Transverse colon (tissue), 4 donors: ENCODE results near the gene DPP4. TPM values are rescaled to one million over a fixed set of nuclear protein-coding genes. Genes with fewer than 3 reads are reported as not detected.

Experiments
- DNase-seq: peaks from one replicate; pipeline ENCODE4 v3.0.0-alpha.2; 2019
- H3K27ac ChIP-seq, 4 donors: fragments of 200-600 bp; sonication (generic); 2 replicates each; pipeline ENCODE4 v1.5.1; 2016 to 2018; ENCODE audit warnings: inconsistent platforms in 4 of 4
- H3K27me3 ChIP-seq: fragments of 200-600 bp; sonication (generic); 2 replicates; pipeline ENCODE4 v1.5.1; 2017; ENCODE audit warnings: inconsistent platforms
- H3K36me3 ChIP-seq, 4 donors: fragments of 200-600 bp; sonication (generic); 2 replicates each; pipeline ENCODE4 v1.5.1; 2017 to 2019; ENCODE audit warnings: inconsistent platforms in 4 of 4
- H3K4me1 ChIP-seq, 4 donors: fragments of 200-600 bp; sonication (generic); 2 replicates each; pipeline ENCODE4 v1.5.1; 2017 to 2020; ENCODE audit warnings: inconsistent platforms in 4 of 4
- H3K4me3 ChIP-seq, 4 donors: fragments of 200-600 bp; sonication (generic); 1 replicate in 1 of 4; 2 replicates in 3 of 4; pipeline versions ENCODE4 v1.5.1 to v1.6.1; 2017 to 2019; ENCODE audit warnings: inconsistent platforms in 4 of 4
- H3K9me3 ChIP-seq, 2 donors: fragments of 200-600 bp; sonication (generic); 2 replicates each; pipeline ENCODE4 v1.5.1; 2017 to 2019; ENCODE audit warnings: inconsistent platforms in 2 of 2
- EP300 ChIP-seq: sonication (generic); formaldehyde crosslinking; IDR thresholded peaks from one replicate; pipeline ENCODE4 v1.6.1; 2017; ENCODE audit warnings: antibody characterized with exemption, low read depth
- POLR2A ChIP-seq: fragments of 450-650 bp; IDR thresholded peaks from one replicate; pipeline ENCODE4 v1.6.1; 2016; ENCODE audit warnings: antibody characterized with exemption, mild to moderate bottlenecking, moderate library complexity
- POLR2AphosphoS5 ChIP-seq, 3 donors: sonication (generic); formaldehyde crosslinking; IDR thresholded peaks; one replicate each; pipeline ENCODE4 v1.6.1; 2016; ENCODE audit warnings: antibody characterized with exemption in 3 of 3
- WGBS, 2 donors: methylation state at CpG; one replicate each; pipeline ENCODE4 v1.1.5; 2018; ENCODE audit warnings: low coverage in 1 of 2; 5-methylcytosine and 5-hydroxymethylcytosine counted together
- in situ Hi-C, 4 donors: fragments of 200-750 bp; cut with MboI; loops; one replicate each; pipeline versions ENCODE4 v1.15.0 to v1.15.1; 2017; ENCODE audit warnings: low sequenced_read_pairs in 3 of 4, low pct_ligation_motif_present in 1 of 4, low pct_unique_long_range_greater_than_20kb in 1 of 4
- intact Hi-C: fragments of 100-400 bp; cut with DNase I; formaldehyde crosslinking; loops from one replicate; pipeline ENCODE4 v1.15.1; 2023; ENCODE audit warnings: low total_unique reads
- total RNA-seq, 4 donors: library from RNA; depleted of rRNA; stranded (reverse); fragments of >200 nt; gene quantifications; one replicate each; pipeline ENCODE4 v1.1.0, GENCODE V29; 2016
- TF ChIP-seq, protein P1 (sequence below), 5 experiments: fragments of 200-600 bp in 3 of 5; fragments of 450-650 bp in 2 of 5; sonication (generic) in 3 of 5; IDR thresholded peaks; 1 replicate in 2 of 5; 2 replicates in 3 of 5; pipeline ENCODE4 v1.5.1; 2016 to 2017; ENCODE audit warnings: antibody characterized with exemption in 5 of 5, inconsistent platforms in 3 of 5, mild to moderate bottlenecking in 2 of 5, moderate library complexity in 1 of 5

DPP4 gene
- total RNA-seq, 4 donors from 2014 or later, result 1.6 to 12.7 (median 7.0) TPM

DNA sequence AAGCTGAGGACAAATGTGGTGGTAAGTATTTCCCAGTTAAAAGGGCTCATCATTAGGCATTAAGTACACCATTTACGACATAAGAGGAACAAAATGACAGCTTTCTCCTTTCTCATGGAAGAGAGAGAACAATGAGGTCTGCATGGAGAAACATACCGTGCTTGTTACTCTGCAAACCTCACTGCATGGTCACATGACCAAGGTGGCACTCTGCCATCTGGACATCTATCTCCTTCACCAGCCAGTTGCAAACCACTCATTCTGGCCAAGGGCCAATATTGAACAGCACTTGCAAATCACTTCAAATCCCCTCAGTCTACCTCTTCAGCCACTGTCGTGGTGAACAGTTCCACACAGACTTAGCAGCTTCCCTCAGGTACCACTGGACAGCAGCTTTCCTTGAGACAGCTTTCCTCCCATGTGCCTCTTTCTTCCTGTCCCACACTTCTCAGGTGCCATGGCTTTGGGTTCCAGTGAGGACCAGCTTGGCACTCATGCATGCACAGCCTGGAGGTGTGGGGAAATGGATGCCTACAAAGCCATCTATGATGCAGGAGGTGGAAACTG, 29.5 kb upstream of the DPP4 start:
- no peak for DNase-seq

DNA sequence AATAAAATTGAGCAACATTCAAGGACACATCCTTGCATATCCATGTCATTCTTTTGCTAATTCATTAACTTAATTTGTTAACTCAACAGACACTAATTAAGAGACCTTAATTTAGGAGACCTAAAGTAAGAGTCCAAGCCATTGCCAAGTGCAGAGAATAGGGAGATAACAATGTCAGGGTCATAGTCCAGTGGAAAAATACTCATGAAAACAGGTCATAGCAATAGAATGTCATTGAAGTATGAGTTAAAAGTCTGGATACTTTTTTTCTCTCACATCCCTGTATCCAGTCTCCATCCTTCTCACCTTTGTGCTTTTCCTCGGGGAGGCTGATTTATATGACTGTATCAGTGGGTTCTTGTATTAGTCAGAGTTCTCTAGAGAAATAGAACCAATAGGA, 26.6 kb upstream of the DPP4 start:
- WGBS, 2 donors, result 32% methylated on average over 1 of the region's 1 CpG; no CpG with 5 or more reads in 1 of the 2 donors
- H3K4me3 ChIP-seq, result no peak overlapping the region
- no peaks in the 10 kb centered on the region for H3K36me3 ChIP-seq
- intact Hi-C loops, result no loop called here
- H3K27me3 ChIP-seq, result no peaks in the 10 kb centered on the region
- no peak overlapping the region for H3K27ac ChIP-seq
- in situ Hi-C loops, result no loop called here
- no peaks in the 10 kb centered on the region for H3K4me1 ChIP-seq
- no peaks in the 10 kb centered on the region for H3K9me3 ChIP-seq
- no peak for DNase-seq
- TF ChIP-seq EP300 (no peak), POLR2AphosphoS5 (IDR thresholded peaks at IDR 0.05) (no peak), POLR2A (no peak)
- TF ChIP-seq, protein P1, sequence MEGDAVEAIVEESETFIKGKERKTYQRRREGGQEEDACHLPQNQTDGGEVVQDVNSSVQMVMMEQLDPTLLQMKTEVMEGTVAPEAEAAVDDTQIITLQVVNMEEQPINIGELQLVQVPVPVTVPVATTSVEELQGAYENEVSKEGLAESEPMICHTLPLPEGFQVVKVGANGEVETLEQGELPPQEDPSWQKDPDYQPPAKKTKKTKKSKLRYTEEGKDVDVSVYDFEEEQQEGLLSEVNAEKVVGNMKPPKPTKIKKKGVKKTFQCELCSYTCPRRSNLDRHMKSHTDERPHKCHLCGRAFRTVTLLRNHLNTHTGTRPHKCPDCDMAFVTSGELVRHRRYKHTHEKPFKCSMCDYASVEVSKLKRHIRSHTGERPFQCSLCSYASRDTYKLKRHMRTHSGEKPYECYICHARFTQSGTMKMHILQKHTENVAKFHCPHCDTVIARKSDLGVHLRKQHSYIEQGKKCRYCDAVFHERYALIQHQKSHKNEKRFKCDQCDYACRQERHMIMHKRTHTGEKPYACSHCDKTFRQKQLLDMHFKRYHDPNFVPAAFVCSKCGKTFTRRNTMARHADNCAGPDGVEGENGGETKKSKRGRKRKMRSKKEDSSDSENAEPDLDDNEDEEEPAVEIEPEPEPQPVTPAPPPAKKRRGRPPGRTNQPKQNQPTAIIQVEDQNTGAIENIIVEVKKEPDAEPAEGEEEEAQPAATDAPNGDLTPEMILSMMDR (IDR thresholded peaks at IDR 0.05), result no peak

More for the DNA sequence above, 29.5 kb upstream of the DPP4 start:
- H3K9me3 ChIP-seq, result no peaks in the 10 kb centered on the region
- no peak overlapping the region for H3K4me3 ChIP-seq
- TF ChIP-seq POLR2AphosphoS5 (IDR thresholded peaks at IDR 0.05) (no peak), EP300 (no peak), POLR2A (no peak)
- TF ChIP-seq, protein P1 (IDR thresholded peaks at IDR 0.05), result no peak
- H3K27me3 ChIP-seq, result no peaks in the 10 kb centered on the region
- intact Hi-C loops, result no loop called here
- WGBS, 2 donors, result 70 to 73% methylated on average over 3 of the region's 3 CpGs
- in situ Hi-C loops, result no loop called here
- H3K27ac ChIP-seq, result no peak overlapping the region
- peaks cover 0 to 12% (median 2%) of the 10 kb centered on the region in 4 donors for H3K4me1 ChIP-seq
- no peaks in the 10 kb centered on the region for H3K36me3 ChIP-seq

DNA sequence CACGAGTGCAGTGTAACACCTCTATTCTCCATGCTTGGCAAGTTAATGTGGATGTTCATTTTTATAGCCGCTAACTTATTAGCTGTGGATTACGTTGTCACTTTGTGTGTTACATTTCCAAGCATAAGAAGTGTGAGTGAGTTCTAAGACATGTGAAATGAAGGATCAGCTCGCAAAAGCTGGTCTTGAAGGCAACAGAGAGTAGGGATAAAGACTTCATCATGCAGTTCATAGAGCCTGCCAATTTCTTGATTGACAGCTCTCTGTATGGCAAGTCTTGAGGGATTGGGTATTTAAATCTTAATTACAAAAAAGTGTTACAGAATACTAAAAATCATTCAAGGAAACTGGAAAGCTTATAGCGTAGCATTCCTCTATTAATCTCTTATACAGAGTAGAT, 25.8 kb upstream of the DPP4 start:
- in situ Hi-C loops (no loop called here), intact Hi-C loops (no loop called here)
- Histone ChIP-seq H3K4me1 (no peaks in the 10 kb centered on the region), H3K27me3 (no peaks in the 10 kb centered on the region), H3K9me3 (no peaks in the 10 kb centered on the region), H3K36me3 (no peaks in the 10 kb centered on the region), H3K27ac (no peak overlapping the region), H3K4me3 (no peak overlapping the region)
- WGBS, 2 donors, result 90 to 93% methylated on average over 5 of the region's 5 CpGs
- TF ChIP-seq POLR2AphosphoS5 (IDR thresholded peaks at IDR 0.05) (no peak), POLR2A (no peak), EP300 (no peak)
- TF ChIP-seq, protein P1 (IDR thresholded peaks at IDR 0.05), result no peak
- no peak for DNase-seq

DNA sequence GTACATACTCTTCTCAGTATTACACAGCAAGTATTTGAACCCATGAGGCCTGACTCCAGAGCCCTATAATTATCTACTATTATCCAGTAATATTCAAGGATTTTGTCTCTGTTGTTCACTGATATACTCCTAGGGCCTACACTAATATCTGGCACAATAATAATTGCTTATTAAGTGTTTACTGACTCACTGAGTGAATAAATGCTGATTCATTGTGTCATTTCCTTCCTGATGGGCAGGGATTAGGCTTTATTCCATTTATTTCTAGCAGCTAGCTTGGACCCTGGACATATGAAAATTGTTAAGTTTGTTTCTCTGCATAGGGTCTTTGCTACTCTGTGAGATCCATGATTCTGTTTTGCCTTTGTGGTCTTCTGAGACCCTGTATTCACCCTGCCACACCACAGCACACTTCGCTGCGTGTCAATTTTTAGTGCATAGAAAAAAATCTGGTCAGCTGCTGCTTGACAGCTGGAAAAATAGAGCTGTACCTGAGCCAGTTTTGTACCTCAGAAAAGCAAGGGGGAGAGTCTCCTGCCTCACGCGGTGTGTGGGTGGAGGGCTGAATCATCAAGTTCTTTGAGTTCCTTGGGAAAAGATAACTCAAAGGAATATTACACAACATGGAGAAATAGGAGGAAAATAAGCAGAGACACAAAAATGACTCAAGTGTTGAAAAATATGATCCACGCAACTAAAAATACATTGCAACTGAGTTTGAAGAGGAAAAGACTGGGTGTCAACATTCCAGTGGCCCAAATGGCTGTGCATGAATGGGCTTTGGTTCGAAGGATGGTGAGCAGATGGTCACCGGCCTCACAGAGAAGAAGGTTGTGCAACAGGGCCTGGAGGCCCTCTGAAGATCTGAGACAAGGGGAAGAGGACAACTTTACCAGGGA, 18.9 kb upstream of the DPP4 start:
- DNase-seq, result no peak
- in situ Hi-C loops (no loop called here), intact Hi-C loops (no loop called here)
- Histone ChIP-seq H3K4me3 (no peak overlapping the region), H3K4me1 (peaks cover 0 to 33% (median 19%) of the 10 kb centered on the region in 4 donors), H3K36me3 (no peaks in the 10 kb centered on the region), H3K27me3 (no peaks in the 10 kb centered on the region), H3K27ac (no peak overlapping the region), H3K9me3 (no peaks in the 10 kb centered on the region)
- no peak for TF ChIP-seq POLR2AphosphoS5 (IDR thresholded peaks at IDR 0.05)
- TF ChIP-seq, protein P1 (IDR thresholded peaks at IDR 0.05), result no peak
- no peak for TF ChIP-seq POLR2A
- TF ChIP-seq EP300, result no peak
- 82 to 90% methylated on average over 7 of the region's 7 CpGs for WGBS, 2 donors
